ENCODE results near the gene CFAP299. TPM values are rescaled to one million over a fixed set of nuclear protein-coding genes. Genes with fewer than 3 reads are reported as not detected.

Gene CFAP299
- total and polyA plus RNA-seq, 2 of the 13 experiments (the other 11 are each of a cell fraction or from before 2014, with no cell fraction given): not detected

- WGBS (ENCODE audit: low lambda C conversion rate): 13% methylated on average over 3 of the region's 3 CpGs
- Histone ChIP-seq H3K27me3 (ENCODE audit: control insufficient read depth in 1 of 2, insufficient read depth in 2 of 2, low read length in 2 of 2) (no peaks in the 10 kb centered on the region), H4K20me1 (ENCODE audit: insufficient read depth, low read length) (no peaks in the 10 kb centered on the region), H3K27ac (ENCODE audit: extremely low read length, insufficient read depth, low read length) (no peak overlapping the region), H3K9me3 (ENCODE audit: low read length) (no peaks in the 10 kb centered on the region), H3K4me2 (ENCODE audit: low read depth, low read length) (no peak overlapping the region), H2AFZ (ENCODE audit: low read length) (no peak overlapping the region), H3K36me3 (replicated peaks in 1 of 2; ENCODE audit: control insufficient read depth in 1 of 2, insufficient read depth in 2 of 2, low read length in 2 of 2) (no peaks in the 10 kb centered on the region), H3K79me2 (ENCODE audit: insufficient read depth, low read length) (no peaks in the 10 kb centered on the region), H3K4me1 (ENCODE audit: insufficient read depth, low read length) (no peaks in the 10 kb centered on the region), H3K9ac (ENCODE audit: insufficient read depth, low read depth, low read length) (no peak overlapping the region), H3K4me3 (replicated peaks in 1 of 3; ENCODE audit: insufficient read depth in 1 of 3, low read depth in 2 of 3, low read length in 3 of 3) (no peak overlapping the region)
- no peak for ATAC-seq
- FAIRE-seq: no peak
- in situ Hi-C loops (cut with HindIII; ENCODE audit: extremely low pct_ligation_motif_present, low pct_unique_long_range_greater_than_20kb): no loop called here
- no peak for DNase-seq (ENCODE audit: low spot score)
- ChIA-PET CTCF (ENCODE audit: low intra/inter-chr PET ratio, low total read pairs) (no interaction called here), POLR2A (no interaction called here)
- intact Hi-C loops (cut with micrococcal nuclease; ENCODE audit: unreplicated experiment): no loop called here
- no peak for TF ChIP-seq RFXAP (CRISPR knock-in tag; IDR thresholded peaks at IDR 0.05; ENCODE audit: borderline replicate concordance)
- no peak for TF ChIP-seq ZNF879 (CRISPR knock-in tag; IDR thresholded peaks at IDR 0.05)
- no peak for TF ChIP-seq ZNF264 (CRISPR knock-in tag; IDR thresholded peaks at IDR 0.05)
- TF ChIP-seq SRSF4 (IDR thresholded peaks at IDR 0.05; ENCODE audit: low read depth, low read length, poor library complexity, severe bottlenecking): no peak
- no peak for TF ChIP-seq ZFP82 (CRISPR knock-in tag; IDR thresholded peaks at IDR 0.05; ENCODE audit: borderline replicate concordance)
- TF ChIP-seq GMEB2 (CRISPR knock-in tag; IDR thresholded peaks at IDR 0.05; ENCODE audit: low read depth): no peak
- no peak for TF ChIP-seq ZSCAN31 (CRISPR knock-in tag; IDR thresholded peaks at IDR 0.05; ENCODE audit: low read depth)
- TF ChIP-seq, protein P1, sequence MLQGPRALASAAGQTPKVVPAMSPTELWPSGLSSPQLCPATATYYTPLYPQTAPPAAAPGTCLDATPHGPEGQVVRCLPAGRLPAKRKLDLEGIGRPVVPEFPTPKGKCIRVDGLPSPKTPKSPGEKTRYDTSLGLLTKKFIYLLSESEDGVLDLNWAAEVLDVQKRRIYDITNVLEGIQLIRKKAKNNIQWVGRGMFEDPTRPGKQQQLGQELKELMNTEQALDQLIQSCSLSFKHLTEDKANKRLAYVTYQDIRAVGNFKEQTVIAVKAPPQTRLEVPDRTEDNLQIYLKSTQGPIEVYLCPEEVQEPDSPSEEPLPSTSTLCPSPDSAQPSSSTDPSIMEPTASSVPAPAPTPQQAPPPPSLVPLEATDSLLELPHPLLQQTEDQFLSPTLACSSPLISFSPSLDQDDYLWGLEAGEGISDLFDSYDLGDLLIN (CRISPR knock-in tag; IDR thresholded peaks at IDR 0.05; ENCODE audit: borderline replicate concordance): no peak
- no peak for TF ChIP-seq ETV6 (CRISPR knock-in tag; conservative IDR thresholded peaks at IDR 0.05)
- no TSS peak for BruUV-seq (replicated peaks)
These were observed 130.2 kb downstream of the CFAP299 start for GRCh38 chr4:80465736-80466135.

Measured in HepG2 (cell line).